A549 (cell line): ENCODE results near the gene ALDH1B1.

Experiments used
- JUNB ChIP-seq: fragments of >200 bp; sonication (Bioruptor Twin); formaldehyde crosslinking; IDR thresholded peaks from 2 replicates; pipeline ENCODE4 v1.6.1; 2016
- SREBF2 ChIP-seq: fragments of 450-650 bp; IDR thresholded peaks from 2 replicates; pipeline ENCODE4 v1.6.1; 2014; ENCODE audit warnings: mild to moderate bottlenecking, moderate library complexity
- TF ChIP-seq, protein P1 (sequence below): fragments of >200 bp; sonication (Bioruptor Twin); formaldehyde crosslinking; IDR thresholded peaks from 3 replicates; pipeline ENCODE4 v1.5.1; 2016

DNA sequence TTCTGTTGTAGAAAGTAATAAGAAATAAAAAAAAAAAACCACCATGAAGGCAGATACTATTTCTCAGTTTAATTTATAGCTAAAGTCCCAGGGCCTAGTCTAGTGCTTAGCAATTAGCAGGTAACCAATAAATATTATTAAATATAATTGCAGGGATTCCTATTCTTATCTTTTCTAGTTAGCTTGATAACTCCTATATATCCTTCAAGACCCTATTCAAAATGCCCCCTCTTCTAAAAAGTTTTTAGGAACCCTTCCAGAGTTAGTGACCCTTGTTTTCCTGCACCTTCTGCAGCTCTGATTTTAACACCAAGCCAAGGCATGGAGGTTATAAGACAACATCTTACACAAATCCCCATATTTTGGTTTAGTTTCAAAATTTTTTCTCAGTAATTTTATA lies 24.6 kb upstream of the ALDH1B1 start:
- TF ChIP-seq, protein P1, sequence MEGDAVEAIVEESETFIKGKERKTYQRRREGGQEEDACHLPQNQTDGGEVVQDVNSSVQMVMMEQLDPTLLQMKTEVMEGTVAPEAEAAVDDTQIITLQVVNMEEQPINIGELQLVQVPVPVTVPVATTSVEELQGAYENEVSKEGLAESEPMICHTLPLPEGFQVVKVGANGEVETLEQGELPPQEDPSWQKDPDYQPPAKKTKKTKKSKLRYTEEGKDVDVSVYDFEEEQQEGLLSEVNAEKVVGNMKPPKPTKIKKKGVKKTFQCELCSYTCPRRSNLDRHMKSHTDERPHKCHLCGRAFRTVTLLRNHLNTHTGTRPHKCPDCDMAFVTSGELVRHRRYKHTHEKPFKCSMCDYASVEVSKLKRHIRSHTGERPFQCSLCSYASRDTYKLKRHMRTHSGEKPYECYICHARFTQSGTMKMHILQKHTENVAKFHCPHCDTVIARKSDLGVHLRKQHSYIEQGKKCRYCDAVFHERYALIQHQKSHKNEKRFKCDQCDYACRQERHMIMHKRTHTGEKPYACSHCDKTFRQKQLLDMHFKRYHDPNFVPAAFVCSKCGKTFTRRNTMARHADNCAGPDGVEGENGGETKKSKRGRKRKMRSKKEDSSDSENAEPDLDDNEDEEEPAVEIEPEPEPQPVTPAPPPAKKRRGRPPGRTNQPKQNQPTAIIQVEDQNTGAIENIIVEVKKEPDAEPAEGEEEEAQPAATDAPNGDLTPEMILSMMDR, result no peak
- TF ChIP-seq JUNB (no peak), SREBF2 (no peak)
